Measurements from ENCODE around the gene YIPF6. TPM values are rescaled to one million over a fixed set of nuclear protein-coding genes. Genes with fewer than 3 reads are reported as not detected.
"Not testable (repeated sequence)": the region's sequence is repeated elsewhere in the genome, so short reads cannot be mapped to it uniquely, and the experiment has no call there.

Gene YIPF6
- total RNA-seq, 1 donor from 2014 or later: 30.7 TPM

DNA sequence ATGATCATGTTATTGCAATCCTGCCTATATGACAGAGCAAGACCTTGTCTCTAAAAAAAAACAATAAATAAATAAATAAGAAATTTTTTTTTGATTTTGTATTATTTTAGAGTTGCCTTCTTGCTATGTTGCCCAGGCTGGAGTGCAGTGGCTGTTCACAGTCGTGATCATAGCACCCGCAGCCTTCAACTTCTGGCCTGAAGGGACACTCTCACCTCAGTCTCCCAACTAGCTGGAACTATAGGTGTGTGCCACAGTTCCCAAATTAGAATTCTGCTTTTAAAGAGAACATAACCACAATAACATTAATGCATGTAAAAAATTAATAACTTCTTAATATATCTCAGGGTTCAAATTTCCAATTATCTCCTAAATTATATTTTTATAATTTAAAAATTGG lies 7.8 kb downstream of the YIPF6 start:
- no peak for DNase-seq

DNA sequence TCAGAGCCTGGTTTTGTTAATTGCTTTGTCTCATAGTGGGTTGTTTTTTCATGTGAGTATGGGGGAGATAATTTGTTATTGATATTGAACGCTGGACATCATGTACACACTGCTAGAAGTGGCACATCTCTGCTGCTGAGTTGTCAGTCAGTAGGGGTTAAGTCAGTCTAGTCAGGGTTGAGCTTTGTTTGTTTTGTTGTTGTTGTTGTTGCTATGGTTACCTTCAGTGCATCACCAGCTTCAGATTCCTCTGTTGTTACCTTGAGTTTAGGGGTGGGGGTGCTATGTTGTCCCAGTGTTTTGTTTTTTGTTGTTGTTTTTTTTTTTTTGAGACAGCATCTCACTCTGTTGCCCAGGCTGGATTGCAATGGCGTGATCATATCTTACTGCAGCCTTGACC lies 9.9 kb downstream of the YIPF6 start:
- DNase-seq: no peak

DNA sequence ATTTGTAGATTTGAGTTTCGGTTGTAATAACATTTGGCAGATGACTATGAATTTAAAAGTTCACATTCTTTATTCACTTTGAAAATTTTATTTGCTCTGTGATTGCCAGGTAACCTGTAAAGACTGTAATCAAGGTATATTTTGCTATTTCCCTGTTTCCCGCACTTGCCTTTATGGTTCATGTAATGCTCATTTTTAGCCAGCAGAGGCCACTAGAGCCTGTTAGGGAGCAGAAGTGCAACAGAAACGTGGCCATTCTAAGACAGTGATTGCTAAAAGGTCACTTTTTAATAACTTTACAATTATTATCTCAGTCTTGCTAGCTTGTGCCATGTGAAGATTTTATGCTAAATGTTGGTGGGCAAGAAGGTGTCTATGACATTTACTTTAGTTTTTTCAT lies 12.4 kb downstream of the YIPF6 start:
- peak; percentile 68 for DNase-seq

DNA sequence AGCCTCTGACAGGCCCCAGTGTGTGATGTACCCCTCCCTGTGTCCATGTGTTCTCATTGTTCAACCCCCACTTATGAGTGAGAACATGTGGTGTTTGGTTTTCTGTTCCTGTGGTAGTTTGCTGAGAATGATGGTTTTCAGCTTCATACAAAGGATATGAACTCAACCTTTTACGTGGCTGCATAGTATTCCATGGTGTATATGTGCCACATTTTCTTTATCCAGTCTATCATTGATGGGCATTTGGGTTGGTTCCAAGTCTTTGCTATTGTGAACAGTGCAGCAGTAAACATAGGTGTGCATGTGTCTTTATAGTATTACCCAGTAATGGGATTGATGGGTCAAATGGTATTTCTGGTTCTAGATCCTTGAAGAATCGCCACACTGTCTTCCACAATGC lies 25.8 kb downstream of the YIPF6 start:
- DNase-seq: not testable (repeated sequence)

DNA sequence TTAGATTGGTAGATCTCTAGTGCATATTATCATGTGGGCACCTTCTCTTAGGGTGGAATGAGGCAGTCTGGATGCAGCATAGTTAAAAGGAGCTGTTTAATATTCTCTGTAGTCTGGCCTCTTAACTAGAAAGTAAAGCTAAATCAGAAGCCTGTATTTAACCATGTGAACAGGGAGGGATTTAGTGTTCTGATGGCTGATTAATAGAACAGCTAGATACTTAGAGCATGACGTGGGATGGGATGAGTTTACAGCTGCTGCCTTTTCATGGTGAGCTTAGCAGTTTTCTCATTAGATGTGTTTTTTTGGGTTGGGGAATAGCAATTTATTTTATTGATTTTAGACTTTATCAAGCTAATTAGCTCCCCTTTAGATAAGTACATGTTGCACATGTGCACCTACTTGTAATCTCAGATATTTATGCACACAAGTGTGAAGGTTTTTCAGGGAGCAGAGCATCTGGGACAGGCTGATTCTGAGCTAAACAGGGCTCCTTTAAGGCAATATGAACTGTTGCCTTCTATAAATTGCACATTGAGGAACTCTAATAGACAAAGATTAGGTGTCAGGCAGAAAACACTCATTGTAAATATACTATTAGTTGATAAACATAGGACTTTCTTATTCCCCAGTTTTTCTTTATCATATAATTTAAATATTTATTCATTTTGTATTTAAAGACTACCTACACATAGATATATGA lies 34.1 kb downstream of the YIPF6 start:
- peak; percentile 58 for DNase-seq

DNA sequence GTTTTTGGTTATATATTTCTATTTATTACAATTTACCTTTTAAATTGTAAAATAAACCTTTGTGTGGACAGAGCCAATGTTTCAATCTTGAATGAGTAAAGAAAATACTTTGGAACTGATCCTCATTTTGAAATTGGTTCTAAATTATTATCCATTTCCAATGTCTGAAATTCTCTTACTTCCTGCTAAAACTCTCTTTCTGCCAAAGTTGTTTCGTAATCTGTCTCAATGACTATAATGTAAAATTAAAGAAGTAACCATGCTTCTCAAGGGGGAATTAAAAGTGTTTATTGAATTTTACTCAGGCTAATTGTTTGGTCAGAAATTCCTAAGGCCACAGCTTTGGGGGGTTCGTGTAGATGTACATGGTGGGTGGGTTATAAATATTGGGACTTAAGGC lies 34.8 kb downstream of the YIPF6 start:
- DNase-seq: no peak

DNA sequence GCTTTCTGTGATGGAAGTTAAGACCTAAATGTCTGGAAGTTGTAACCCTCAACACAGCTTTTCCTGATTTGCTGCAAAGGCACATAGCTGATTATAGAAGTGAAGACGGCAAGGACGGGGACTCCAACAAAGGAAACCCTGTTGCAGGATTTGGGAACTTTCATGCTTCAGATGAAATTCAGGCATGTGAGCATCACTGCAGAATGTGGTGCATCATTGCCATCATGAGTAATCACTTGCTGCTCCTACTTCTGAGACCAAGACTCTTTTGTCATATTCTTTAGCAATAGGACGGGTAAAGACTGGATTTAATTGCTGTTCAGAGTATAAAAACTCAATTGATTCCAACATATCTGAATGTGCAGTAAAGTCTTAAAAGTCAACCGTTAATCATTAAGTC lies 35.8 kb downstream of the YIPF6 start:
- DNase-seq: no peak

DNA sequence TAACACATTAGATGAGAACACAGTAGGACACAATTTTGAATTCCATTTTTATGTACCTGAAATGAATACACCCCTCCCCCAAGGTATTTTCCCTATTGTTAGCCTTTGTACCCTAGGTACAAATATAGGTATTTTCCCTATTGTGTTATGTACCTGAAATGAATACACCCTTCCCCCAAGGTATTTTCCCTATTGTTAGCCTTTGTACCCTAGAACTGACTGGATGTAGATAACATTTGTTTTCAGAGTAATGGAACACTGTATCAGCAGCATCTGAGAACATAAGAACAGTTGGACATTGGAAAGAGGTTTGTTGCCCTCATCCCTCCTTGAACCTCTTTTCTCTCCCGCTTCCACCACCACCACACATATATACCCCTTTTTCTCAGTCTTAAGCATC lies 37.6 kb downstream of the YIPF6 start:
- no peak for DNase-seq

DNA sequence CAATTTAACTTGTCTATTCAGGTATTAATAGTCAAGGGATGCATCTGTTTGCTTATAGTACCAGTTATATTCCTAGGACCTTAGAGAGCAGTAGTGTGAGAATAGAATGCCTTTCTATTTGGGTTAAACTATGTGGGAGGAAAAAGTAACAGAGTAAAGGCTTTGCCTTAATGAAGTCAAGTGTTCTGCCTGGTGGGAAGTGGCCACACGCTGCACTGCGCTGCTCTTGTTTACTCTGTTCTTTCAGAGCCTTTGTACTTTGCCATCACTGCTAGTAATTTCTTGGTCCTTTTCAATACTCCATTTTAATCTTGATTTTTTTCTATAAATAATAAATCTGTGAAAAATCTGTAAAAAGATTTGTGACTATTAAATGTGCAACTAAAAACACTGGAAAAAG lies 38.0 kb downstream of the YIPF6 start:
- DNase-seq: no peak

DNA sequence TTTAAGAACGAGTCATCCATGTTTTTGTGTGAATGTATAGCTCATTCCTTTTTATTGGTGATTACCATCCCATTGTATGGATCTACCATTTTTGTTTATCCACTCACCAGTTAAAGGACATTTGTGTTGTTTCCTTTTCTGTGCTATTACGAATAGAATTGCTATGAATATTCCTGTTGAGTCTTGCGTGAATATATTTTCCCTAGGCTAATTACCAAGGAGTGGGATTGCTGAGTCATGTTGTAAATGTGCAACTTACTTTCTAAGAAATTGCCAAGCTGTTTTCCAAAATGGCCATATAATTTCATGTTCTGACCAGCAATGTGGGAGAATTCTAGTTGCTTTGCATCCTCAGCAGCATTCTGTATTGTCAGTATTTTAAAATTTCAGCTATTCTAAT lies 51.3 kb downstream of the YIPF6 start:
- no peak for DNase-seq

DNA sequence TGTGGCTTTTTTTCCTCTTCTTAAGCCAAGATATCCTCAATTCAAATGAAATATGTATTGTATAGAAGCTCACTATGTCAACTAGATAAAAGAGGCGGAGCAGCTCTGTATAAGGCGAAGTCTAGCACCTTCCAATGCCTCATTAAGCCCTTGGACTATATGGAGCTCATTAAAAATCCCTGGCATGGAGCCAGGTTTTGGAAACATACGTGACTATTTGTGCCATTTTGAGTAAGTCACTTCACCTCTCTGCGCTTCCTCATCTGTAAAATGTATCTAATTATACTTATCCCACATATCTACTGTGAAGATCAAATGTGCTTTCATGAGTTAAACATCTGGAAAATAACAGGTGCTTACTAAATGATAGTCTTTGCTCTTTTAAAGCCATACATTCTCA lies 57.2 kb downstream of the YIPF6 start:
- no peak for DNase-seq

DNA sequence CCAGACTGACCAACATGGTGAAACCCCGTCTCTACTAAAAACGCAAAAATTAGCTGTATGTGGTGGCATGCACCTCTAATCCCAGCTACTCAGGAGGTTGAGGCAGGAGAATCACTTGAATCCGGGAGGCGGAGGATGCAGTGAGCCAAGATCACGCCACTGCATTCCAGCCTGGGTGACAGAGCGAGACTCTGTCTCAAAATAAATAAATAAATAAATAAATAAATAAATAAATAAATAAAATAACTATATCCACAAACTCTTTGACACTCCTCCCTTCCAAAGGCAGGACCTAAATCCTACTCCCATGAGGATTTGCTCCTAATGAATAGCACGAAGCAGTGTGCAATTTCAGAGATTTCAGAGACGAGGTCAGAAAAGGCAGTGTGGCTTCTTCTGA lies 58.3 kb downstream of the YIPF6 start:
- DNase-seq: not testable (repeated sequence)

DNA sequence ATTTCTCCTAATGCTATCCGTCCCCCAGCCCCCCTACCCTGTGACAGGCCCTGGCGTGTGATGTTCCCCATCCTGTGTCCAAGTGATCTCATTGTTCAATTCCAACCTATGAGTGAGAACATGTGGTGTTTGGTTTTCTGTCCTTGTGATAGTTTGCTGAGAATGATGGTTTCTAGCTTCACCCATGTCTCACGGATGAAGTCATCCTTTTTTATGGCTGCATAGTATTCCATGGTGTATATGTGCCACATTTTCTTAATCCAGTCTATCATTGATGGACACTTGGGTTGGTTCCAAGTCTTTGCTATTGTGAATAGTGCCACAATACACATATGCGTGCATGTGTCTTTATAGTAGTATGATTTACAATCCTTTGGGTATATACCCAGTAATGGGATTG lies 61.1 kb downstream of the YIPF6 start:
- DNase-seq: not testable (repeated sequence)

DNA sequence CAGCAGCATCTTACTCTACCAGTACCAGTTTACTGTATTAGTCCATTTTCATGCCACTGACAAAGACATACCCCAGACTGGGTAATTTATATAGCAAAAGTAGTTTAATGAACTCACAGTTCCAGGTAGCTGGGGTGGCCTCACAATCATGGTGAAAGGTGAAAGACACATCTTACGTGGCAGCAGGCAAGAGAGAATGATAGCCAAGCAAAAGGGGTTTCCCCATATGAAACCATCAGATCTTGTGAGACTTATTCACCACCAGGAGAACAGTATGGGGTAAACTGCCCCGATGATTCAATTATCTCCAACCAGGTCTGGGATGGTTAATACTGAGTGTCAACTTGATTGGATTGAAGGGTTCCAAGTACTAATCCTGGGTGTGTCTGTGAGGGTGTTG lies 69.3 kb downstream of the YIPF6 start:
- no peak for DNase-seq

DNA sequence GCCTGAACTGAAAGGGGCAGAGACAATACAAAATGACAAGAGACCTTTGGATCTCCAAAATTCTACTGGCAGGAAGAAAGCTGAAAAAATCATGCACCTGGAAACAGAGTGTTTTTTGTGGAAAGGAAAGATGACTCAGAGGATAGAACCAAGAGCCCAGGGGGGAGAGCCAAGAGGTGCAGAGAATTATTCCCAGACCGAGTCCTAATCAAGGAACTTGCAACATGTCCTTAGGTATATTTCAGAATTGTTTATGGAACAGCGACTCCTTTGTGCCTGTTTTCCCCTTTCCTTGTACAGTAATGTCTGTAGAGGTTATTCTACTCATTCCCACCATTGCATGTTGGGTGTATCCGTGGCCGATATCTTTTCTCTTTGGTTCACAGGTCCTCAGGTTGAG lies 71.7 kb downstream of the YIPF6 start:
- DNase-seq: no peak

DNA sequence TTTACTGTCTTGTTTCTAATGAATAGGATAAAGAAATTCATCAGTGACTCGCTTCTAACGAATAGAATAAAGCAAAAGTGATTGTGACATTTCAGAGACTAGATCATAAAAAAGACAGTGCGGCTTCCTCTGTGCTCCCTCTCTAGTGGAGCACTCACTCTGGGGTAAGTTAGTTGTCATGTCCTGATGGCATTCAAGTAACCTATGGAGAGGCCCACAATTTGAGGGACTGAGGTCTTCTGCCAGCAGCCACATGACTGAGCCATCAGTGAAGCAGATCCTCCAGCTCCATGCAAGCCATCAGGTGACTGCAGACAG lies 72.4 kb downstream of the YIPF6 start:
- no peak for DNase-seq

DNA sequence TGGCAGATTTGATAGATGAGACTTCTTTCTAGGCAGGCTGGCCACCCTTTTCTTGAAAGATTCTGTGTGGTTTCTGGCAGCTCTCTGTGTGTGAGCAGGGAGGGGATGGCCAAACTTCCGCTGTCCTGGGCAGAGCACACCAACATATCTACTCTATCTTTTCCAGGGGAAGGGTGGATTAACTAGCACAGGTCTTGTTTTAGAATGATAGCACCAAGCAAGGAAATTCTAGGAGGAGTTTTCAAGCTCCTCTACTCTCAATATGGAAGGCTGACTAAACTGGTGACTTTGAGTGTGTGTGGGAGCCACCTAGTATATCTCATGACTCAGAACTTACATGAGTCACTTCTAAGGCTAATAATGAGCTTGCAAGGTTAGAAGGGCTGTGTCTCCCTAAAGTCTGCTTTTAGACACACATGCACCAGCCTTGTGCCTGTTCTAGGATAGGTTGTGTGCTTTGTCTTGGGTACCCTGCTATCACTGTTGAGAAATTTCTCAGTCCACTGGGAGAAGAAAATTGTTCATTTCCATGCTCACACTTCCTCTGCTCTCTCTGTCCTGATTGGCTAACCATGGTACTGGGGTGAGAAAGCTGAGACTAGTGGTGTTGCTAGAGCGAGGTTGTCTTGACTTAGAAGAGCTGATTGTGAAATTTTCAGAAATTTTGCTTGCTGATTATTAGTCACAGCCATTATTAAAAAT lies 72.9 kb downstream of the YIPF6 start:
- DNase-seq: no peak

DNA sequence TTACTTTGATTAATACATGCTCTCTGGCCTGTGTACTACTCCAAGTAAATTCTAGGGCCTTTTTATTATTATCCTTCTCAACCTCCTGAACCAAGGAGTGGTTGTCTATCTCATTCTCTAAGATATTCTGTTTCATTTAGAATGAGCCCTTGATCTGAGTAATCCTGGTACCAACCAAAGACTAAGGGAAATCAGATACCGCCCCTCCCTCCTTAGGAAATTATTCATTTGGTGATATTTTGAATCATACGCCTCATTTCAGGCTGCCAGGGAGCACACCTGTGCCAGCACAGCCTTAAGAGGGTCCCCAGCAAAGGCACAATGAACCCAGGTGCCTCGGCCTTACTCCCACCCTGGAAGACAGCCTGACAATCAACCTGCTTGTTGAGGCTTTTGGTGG lies 75.4 kb downstream of the YIPF6 start:
- no peak for DNase-seq

DNA sequence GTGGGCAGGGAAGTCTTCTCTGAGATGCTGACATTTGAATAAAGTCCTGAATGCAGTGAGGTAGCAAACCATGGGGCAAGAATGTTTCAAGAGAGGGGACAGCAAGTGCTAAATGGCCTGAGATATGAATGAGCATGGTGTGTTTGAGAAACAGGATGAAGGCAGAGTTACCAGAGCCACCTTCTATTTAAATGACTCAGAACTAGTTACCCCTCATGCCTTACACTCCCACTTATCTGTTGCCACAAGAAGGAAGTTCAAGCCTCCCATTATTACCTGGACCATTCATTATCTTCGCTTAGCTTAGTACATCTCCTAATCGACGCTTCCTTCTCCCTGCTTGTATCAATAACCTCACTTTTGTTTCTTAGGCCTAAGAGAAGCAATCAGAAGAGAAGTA lies 81.0 kb downstream of the YIPF6 start:
- no peak for DNase-seq

DNA sequence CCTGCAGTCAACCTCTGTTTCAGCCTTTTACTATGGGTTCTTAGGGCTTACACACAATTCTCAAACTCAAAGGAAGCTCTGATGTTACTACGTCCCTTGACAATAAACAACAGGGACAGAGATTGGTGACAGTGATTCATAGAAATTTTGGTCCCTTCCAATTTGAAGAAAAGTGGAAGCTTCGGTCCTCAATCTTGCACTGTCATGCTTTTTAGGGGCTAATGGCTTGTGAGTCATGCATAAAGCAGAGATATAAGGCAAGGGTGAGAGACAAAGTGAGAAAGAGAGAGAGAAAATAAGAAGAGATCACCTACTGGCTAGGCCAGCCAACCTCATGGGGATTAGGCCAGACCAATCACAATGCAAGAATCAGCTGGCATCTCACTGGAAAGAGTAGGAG lies 85.4 kb downstream of the YIPF6 start:
- no peak for DNase-seq
